ENCODE measurements around the gene NEAT1. TPM values are rescaled to one million over a fixed set of nuclear protein-coding genes. Genes with fewer than 3 reads are reported as not detected.
A peak's percentile ranks its signal among the peaks of the same experiment; 100 is the strongest.

Gene NEAT1
- total and polyA plus RNA-seq, 9 of the 15 experiments (the other 6 are each of a cell fraction or from before 2014, with no cell fraction given) = 20.1 to 389 (median 62.8) TPM

DNA sequence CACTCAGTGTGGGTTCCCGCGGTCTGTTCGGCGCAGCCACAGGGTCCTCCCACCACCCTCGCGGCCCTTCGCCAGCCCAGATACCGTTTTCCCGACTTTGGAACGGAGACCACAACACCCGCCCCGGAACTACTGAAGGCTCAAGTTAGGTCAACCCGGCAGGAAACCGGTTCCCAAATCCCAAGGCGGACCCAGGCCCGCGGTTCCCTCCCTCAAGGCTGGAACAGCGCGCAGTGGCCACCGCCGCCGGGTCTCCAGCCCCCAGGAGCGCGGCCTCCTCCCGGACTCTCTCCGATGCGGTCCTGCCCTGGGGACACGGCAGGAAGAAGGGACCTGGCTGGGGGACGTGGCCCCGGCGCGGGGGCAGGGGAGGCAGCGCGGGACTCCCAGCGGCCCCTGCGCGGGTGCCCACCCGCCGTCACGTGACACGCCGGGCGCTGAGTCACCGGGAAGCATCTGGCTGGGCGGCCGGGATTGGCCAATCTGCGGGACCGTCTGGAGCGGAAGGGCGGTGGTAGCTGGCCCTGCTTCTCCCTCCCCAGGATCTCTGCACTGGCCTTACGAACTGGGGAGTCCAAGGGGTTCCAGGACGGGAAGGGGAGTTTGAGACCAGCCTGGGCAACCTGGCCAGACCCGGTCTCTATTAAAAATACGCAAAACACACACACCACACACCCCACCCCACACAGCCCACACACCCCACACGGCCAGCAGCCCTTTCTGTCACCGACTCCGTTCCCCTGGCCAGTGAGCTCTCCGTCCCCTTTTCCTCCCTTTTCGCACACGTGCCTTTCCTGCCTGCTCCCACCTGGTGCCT, 54.8 kb downstream of the NEAT1 start (continued):
- TF ChIP-seq, protein P1, sequence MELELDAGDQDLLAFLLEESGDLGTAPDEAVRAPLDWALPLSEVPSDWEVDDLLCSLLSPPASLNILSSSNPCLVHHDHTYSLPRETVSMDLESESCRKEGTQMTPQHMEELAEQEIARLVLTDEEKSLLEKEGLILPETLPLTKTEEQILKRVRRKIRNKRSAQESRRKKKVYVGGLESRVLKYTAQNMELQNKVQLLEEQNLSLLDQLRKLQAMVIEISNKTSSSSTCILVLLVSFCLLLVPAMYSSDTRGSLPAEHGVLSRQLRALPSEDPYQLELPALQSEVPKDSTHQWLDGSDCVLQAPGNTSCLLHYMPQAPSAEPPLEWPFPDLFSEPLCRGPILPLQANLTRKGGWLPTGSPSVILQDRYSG (tag; conservative IDR thresholded peaks at IDR 0.05; ENCODE audit: low read depth) = 0 out of 2 replicates have a peak, but pooled peaks have one; percentile 8
- TF ChIP-seq LCOR (CRISPR knock-in tag; IDR thresholded peaks at IDR 0.05) (peak; percentile 8), NCOA1 (IDR thresholded peaks at IDR 0.05; ENCODE audit: low read depth) (peak; percentile 62), SETDB1 (IDR thresholded peaks at IDR 0.05; ENCODE audit: low read length) (peak; percentile 8), ZFX (CRISPR knock-in tag; IDR thresholded peaks at IDR 0.05) (peak; percentile 88), HSF4 (CRISPR knock-in tag; IDR thresholded peaks at IDR 0.05; ENCODE audit: borderline replicate concordance) (peak; percentile 43; the same call in 1 of the 2 replicates), JUNB (CRISPR knock-in tag; conservative IDR thresholded peaks at IDR 0.05) (peak; percentile 80), GTF2F1 (IDR thresholded peaks at IDR 0.05; ENCODE audit: low read depth, low read length) (peak; percentile 72; the same call in 1 of the 2 replicates), ZNF589 (CRISPR knock-in tag; IDR thresholded peaks at IDR 0.05; ENCODE audit: low read depth) (0 out of 2 replicates have a peak, but pooled peaks have one; percentile 19), RHOXF2B (CRISPR knock-in tag; conservative IDR thresholded peaks at IDR 0.05) (no peak), HMG20B (CRISPR knock-in tag; IDR thresholded peaks at IDR 0.05) (no peak), POLR2A (conservative IDR thresholded peaks at IDR 0.05) (peak; percentile 92), EGR1 (conservative IDR thresholded peaks at IDR 0.05) (peak; percentile 89), CTBP1 (IDR thresholded peaks at IDR 0.05; ENCODE audit: borderline replicate concordance) (peak; percentile 84), ELF2 (CRISPR knock-in tag; IDR thresholded peaks at IDR 0.05) (peak; percentile 74), ZNF12 (CRISPR knock-in tag; IDR thresholded peaks at IDR 0.05) (no peak), PHF8 (IDR thresholded peaks at IDR 0.05; ENCODE audit: borderline replicate concordance, low read length) (peak; percentile 76), TARDBP (IDR thresholded peaks at IDR 0.05) (peak; percentile 17; the same call in 1 of the 2 replicates), MIER1 (IDR thresholded peaks at IDR 0.05; ENCODE audit: low read depth) (0 out of 2 replicates have a peak, but pooled peaks have one; percentile 51), CEBPG (CRISPR knock-in tag; IDR thresholded peaks at IDR 0.05) (peak; percentile 85), CEBPG (tag; conservative IDR thresholded peaks at IDR 0.05 in 1 of 2, IDR thresholded peaks at IDR 0.05 in 1 of 2) (peak; percentile 87), ZNF316 (IDR thresholded peaks at IDR 0.05) (peak; percentile 67), ETV1 (tag; conservative IDR thresholded peaks at IDR 0.05; ENCODE audit: low read depth) (peak; percentile 84), ILF3 (IDR thresholded peaks at IDR 0.05; ENCODE audit: borderline replicate concordance) (no peak), HNRNPUL1 (IDR thresholded peaks at IDR 0.05; ENCODE audit: low read length) (no peak), KDM2B (CRISPR knock-in tag; IDR thresholded peaks at IDR 0.05) (0 out of 2 replicates have a peak, but pooled peaks have one; percentile 17)
- TF ChIP-seq, protein P2, sequence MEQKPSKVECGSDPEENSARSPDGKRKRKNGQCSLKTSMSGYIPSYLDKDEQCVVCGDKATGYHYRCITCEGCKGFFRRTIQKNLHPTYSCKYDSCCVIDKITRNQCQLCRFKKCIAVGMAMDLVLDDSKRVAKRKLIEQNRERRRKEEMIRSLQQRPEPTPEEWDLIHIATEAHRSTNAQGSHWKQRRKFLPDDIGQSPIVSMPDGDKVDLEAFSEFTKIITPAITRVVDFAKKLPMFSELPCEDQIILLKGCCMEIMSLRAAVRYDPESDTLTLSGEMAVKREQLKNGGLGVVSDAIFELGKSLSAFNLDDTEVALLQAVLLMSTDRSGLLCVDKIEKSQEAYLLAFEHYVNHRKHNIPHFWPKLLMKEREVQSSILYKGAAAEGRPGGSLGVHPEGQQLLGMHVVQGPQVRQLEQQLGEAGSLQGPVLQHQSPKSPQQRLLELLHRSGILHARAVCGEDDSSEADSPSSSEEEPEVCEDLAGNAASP (IDR thresholded peaks at IDR 0.05) = no peak
- TF ChIP-seq, protein P3, sequence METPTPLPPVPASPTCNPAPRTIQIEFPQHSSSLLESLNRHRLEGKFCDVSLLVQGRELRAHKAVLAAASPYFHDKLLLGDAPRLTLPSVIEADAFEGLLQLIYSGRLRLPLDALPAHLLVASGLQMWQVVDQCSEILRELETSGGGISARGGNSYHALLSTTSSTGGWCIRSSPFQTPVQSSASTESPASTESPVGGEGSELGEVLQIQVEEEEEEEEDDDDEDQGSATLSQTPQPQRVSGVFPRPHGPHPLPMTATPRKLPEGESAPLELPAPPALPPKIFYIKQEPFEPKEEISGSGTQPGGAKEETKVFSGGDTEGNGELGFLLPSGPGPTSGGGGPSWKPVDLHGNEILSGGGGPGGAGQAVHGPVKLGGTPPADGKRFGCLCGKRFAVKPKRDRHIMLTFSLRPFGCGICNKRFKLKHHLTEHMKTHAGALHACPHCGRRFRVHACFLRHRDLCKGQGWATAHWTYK (CRISPR knock-in tag; IDR thresholded peaks at IDR 0.05) = peak; percentile 17; the same call in 1 of the 2 replicates

Data from K562 (cell line).